ENCODE data around the gene UBN1. TPM values are rescaled to one million over a fixed set of nuclear protein-coding genes. Genes with fewer than 3 reads are reported as not detected.

Gene UBN1
- total and polyA plus RNA-seq, 2 donors (not counting 3 experiments of a cell fraction or from before 2014, with no cell fraction given), result 26.0 to 44.8 TPM

- H3K4me2 ChIP-seq (ENCODE audit: insufficient read depth, low read length), result no peak overlapping the region
- no peaks in the 10 kb centered on the region for H3K79me2 ChIP-seq (ENCODE audit: control insufficient read depth, insufficient read depth, low read length)
- H4K20me1 ChIP-seq (replicated peaks; ENCODE audit: control insufficient read depth, extremely low read depth, insufficient read depth, low read length), result no peaks in the 10 kb centered on the region
- H3K4me1 ChIP-seq (ENCODE audit: control insufficient read depth, extremely low read depth, insufficient read depth, low read length), result no peaks in the 10 kb centered on the region
- FAIRE-seq, result no peak
- H2AFZ ChIP-seq (ENCODE audit: low read depth, low read length), result no peak overlapping the region
- H3K27ac ChIP-seq (ENCODE audit: insufficient read depth, low read depth, low read length), result no peak overlapping the region
- CTCF ChIA-PET, result interaction anchor here (0.7 to 1.1 kb wide), 2 partner anchors 15 to 23 kb away, joined by 3 read pairs; no protein-coding TSS in a partner anchor
- H3K27me3 ChIP-seq (ENCODE audit: control insufficient read depth in 2 of 2, insufficient read depth in 2 of 2, low read length in 2 of 2), result no peaks in the 10 kb centered on the region
- no TSS peak for BruUV-seq (replicated peaks)
- no peak overlapping the region for H3K9ac ChIP-seq (replicated peaks; ENCODE audit: extremely low read depth, insufficient read depth, low read length)
- H3K36me3 ChIP-seq (ENCODE audit: control insufficient read depth in 2 of 2, extremely low read depth in 1 of 2, insufficient read depth in 2 of 2, low read length in 2 of 2), result no peaks in the 10 kb centered on the region
- no peak for TF ChIP-seq MYC (IDR thresholded peaks at IDR 0.05; ENCODE audit: low read depth, low read length)
- TF ChIP-seq EZH2 (IDR thresholded peaks at IDR 0.05; ENCODE audit: borderline replicate concordance, low read depth, low read length, severe bottlenecking), result no peak
- TF ChIP-seq JUN (IDR thresholded peaks at IDR 0.05; ENCODE audit: borderline replicate concordance, insufficient read depth, insufficient read length, low read depth), result no peak
- TF ChIP-seq POLR2A (IDR thresholded peaks at IDR 0.05; ENCODE audit: low read depth, low read length), result no peak
- no peaks in the 10 kb centered on the region for H3K9me1 ChIP-seq (replicated peaks; ENCODE audit: control insufficient read depth, extremely low read depth, insufficient read depth, low read length)
- intact Hi-C loops (cut with micrococcal nuclease), result no loop called here
- POLR2A ChIA-PET, result interaction anchor here (0.6 kb wide), 1 partner anchor 173 kb away, joined by 4 read pairs; no protein-coding TSS in a partner anchor
- no peaks in the 10 kb centered on the region for H3K9me3 ChIP-seq (replicated peaks; ENCODE audit: control insufficient read depth, insufficient read depth, low read length)
- DNase-seq (ENCODE audit: low read depth, low spot score), result no peak
- dilution Hi-C loops (cut with MboI; ENCODE audit: extremely low pct_ligation_motif_present, low sequenced_read_pairs), result no loop called here
- no peak overlapping the region for H3K4me3 ChIP-seq (replicated peaks in 1 of 3; ENCODE audit: insufficient read depth in 1 of 3, low read depth in 1 of 3, low read length in 3 of 3)
Observed at GRCh38 chr16:4913130-4913773, 66.0 kb downstream of the UBN1 start.

DNA sequence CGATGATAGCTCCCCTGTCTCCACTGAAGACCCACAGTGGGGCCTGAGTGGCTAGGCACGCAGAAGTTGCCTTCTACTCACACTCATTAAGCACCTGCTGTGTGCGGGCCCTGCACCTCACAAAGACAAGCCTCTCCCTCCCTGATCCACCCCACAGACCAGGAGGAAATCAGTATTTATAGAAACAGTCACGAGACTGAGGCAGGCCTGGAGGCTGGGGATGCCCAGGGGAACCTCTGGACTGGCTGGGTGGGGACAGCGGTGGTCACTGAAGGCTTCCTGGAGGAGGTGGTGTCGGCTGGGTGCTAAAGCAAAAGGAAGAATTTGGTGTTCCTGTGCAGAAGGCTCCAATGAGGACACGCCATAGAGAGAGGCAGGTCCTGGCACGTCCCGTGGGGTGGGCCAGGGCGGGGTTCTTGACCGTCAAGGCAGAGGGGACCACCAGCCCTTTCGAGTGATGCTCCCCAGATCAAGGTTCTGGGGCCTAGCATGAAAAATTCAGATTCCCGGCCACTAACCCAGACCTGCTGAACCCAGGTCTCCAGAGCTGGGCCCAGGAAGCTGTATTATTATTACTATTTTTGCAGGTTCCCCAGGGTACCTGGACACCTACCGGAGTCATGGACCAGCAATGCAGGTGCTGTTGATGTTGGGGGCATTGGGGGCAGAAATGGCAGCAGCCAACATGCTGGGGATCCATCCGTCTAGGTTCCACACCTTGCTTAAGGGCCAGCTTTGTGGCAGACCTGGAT is 66.7 kb downstream of the UBN1 start:
- intact Hi-C loops (cut with micrococcal nuclease) (no loop called here), dilution Hi-C loops (cut with MboI; ENCODE audit: extremely low pct_ligation_motif_present, low sequenced_read_pairs) (no loop called here)
- ChIA-PET POLR2A (interaction anchor here (0.6 kb wide), 1 partner anchor 174 kb away, joined by 4 read pairs; no protein-coding TSS in a partner anchor), CTCF (no interaction called here)
- H2AFZ ChIP-seq (ENCODE audit: low read depth, low read length), result no peak overlapping the region
- no peaks in the 10 kb centered on the region for H3K36me3 ChIP-seq (ENCODE audit: control insufficient read depth in 2 of 2, extremely low read depth in 1 of 2, insufficient read depth in 2 of 2, low read length in 2 of 2)
- H3K4me1 ChIP-seq (ENCODE audit: control insufficient read depth, extremely low read depth, insufficient read depth, low read length), result no peaks in the 10 kb centered on the region
- H3K27ac ChIP-seq (ENCODE audit: insufficient read depth, low read depth, low read length), result no peak overlapping the region
- TF ChIP-seq FOS (IDR thresholded peaks at IDR 0.05; ENCODE audit: borderline replicate concordance, insufficient read depth, low read length), result no peak
- TF ChIP-seq, protein P1, sequence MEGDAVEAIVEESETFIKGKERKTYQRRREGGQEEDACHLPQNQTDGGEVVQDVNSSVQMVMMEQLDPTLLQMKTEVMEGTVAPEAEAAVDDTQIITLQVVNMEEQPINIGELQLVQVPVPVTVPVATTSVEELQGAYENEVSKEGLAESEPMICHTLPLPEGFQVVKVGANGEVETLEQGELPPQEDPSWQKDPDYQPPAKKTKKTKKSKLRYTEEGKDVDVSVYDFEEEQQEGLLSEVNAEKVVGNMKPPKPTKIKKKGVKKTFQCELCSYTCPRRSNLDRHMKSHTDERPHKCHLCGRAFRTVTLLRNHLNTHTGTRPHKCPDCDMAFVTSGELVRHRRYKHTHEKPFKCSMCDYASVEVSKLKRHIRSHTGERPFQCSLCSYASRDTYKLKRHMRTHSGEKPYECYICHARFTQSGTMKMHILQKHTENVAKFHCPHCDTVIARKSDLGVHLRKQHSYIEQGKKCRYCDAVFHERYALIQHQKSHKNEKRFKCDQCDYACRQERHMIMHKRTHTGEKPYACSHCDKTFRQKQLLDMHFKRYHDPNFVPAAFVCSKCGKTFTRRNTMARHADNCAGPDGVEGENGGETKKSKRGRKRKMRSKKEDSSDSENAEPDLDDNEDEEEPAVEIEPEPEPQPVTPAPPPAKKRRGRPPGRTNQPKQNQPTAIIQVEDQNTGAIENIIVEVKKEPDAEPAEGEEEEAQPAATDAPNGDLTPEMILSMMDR (IDR thresholded peaks at IDR 0.05; ENCODE audit: extremely low read depth in 1 of 2, insufficient read depth in 1 of 2, low read depth in 1 of 2, low read length in 2 of 2), result no peak
- no peak for TF ChIP-seq JUN (IDR thresholded peaks at IDR 0.05; ENCODE audit: borderline replicate concordance, insufficient read depth, insufficient read length, low read depth)
- TF ChIP-seq POLR2A (IDR thresholded peaks at IDR 0.05; ENCODE audit: low read depth, low read length), result no peak
- TF ChIP-seq POLR2AphosphoS5 (IDR thresholded peaks at IDR 0.05; ENCODE audit: insufficient read depth, low read depth, low read length), result no peak
- no peak for TF ChIP-seq MAX (IDR thresholded peaks at IDR 0.05; ENCODE audit: insufficient read depth, insufficient read length)
- no peak for TF ChIP-seq MYC (IDR thresholded peaks at IDR 0.05; ENCODE audit: low read depth, low read length)
- TF ChIP-seq GATA2 (IDR thresholded peaks at IDR 0.05; ENCODE audit: insufficient read depth, insufficient read length, low read depth, low read length), result no peak
- TF ChIP-seq EZH2 (IDR thresholded peaks at IDR 0.05; ENCODE audit: borderline replicate concordance, low read depth, low read length, severe bottlenecking), result no peak
- H4K20me1 ChIP-seq (replicated peaks; ENCODE audit: control insufficient read depth, extremely low read depth, insufficient read depth, low read length), result no peaks in the 10 kb centered on the region
- H3K9me3 ChIP-seq (replicated peaks; ENCODE audit: control insufficient read depth, insufficient read depth, low read length), result no peaks in the 10 kb centered on the region
- no peak overlapping the region for H3K4me2 ChIP-seq (ENCODE audit: insufficient read depth, low read length)
- no peaks in the 10 kb centered on the region for H3K79me2 ChIP-seq (ENCODE audit: control insufficient read depth, insufficient read depth, low read length)
- FAIRE-seq, result no peak
- DNase-seq (ENCODE audit: low read depth, low spot score), result no peak
- no peaks in the 10 kb centered on the region for H3K27me3 ChIP-seq (ENCODE audit: control insufficient read depth in 2 of 2, insufficient read depth in 2 of 2, low read length in 2 of 2)
- no TSS peak for BruUV-seq (replicated peaks)
- no peak overlapping the region for H3K4me3 ChIP-seq (replicated peaks in 1 of 3; ENCODE audit: insufficient read depth in 1 of 3, low read depth in 1 of 3, low read length in 3 of 3)
- no peaks in the 10 kb centered on the region for H3K9me1 ChIP-seq (replicated peaks; ENCODE audit: control insufficient read depth, extremely low read depth, insufficient read depth, low read length)
- H3K9ac ChIP-seq (replicated peaks; ENCODE audit: extremely low read depth, insufficient read depth, low read length), result no peak overlapping the region

Measured in endothelial cell of umbilical vein (primary cell).